ENCODE results near the gene AKR7A3.

- TF ChIP-seq CTCF (IDR thresholded peaks at IDR 0.05) = no peak
- no peak for TF ChIP-seq POLR2A (IDR thresholded peaks at IDR 0.05; ENCODE audit: low read depth)
Observed at GRCh38 chr1:19329188-19329587, 40.6 kb upstream of the AKR7A3 start.
